Measurements from ENCODE around the gene SLC25A30.
"Not testable (repeated sequence)": the region's sequence is repeated elsewhere in the genome, so short reads cannot be mapped to it uniquely, and the experiment has no call there.

The SLC25A30 gene

GRCh38 chr13:45391926-45392325 is 26.2 kb downstream of the SLC25A30 start:
- ATAC-seq (no peak), DNase-seq (no peak)

- not testable (repeated sequence) for DNase-seq, ATAC-seq
Measured at GRCh38 chr13:45391128-45391527, 27.0 kb downstream of the SLC25A30 start.

- ATAC-seq, result not testable (repeated sequence)
Measured at GRCh38 chr13:45390348-45390747, 27.8 kb downstream of the SLC25A30 start.

GRCh38 chr13:45388664-45389063 is 29.5 kb downstream of the SLC25A30 start:
- no peak for ATAC-seq

More at GRCh38 chr13:45390348-45390747, 27.8 kb downstream of the SLC25A30 start:
- DNase-seq, result not testable (repeated sequence)

GRCh38 chr13:45386892-45387575 is 31.1 kb downstream of the SLC25A30 start:
- ATAC-seq (peak; percentile 88), DNase-seq (peak; percentile 38)

More at GRCh38 chr13:45388664-45389063, 29.5 kb downstream of the SLC25A30 start:
- no peak for DNase-seq

- DNase-seq (no peak), ATAC-seq (no peak)
Measured at GRCh38 chr13:45385907-45386553, 32.1 kb downstream of the SLC25A30 start.

GRCh38 chr13:45385320-45385719 is 32.9 kb downstream of the SLC25A30 start:
- DNase-seq (no peak), ATAC-seq (no peak)

GRCh38 chr13:45384474-45385174 is 33.5 kb downstream of the SLC25A30 start:
- ATAC-seq (no peak), DNase-seq (no peak)

- DNase-seq, ATAC-seq: not testable (repeated sequence)
Measured at GRCh38 chr13:45382739-45383138, 35.4 kb downstream of the SLC25A30 start.

GRCh38 chr13:45381196-45381595 is 37.0 kb downstream of the SLC25A30 start:
- no peak for DNase-seq
- no peak for ATAC-seq

GRCh38 chr13:45380708-45381107 is 37.5 kb downstream of the SLC25A30 start:
- not testable (repeated sequence) for ATAC-seq, DNase-seq

GRCh38 chr13:45379516-45379915 is 38.7 kb downstream of the SLC25A30 start:
- not testable (repeated sequence) for ATAC-seq, DNase-seq

GRCh38 chr13:45378786-45379185 is 39.4 kb downstream of the SLC25A30 start:
- not testable (repeated sequence) for DNase-seq, ATAC-seq

GRCh38 chr13:45377314-45377713 is 40.9 kb downstream of the SLC25A30 start:
- not testable (repeated sequence) for ATAC-seq, DNase-seq

- ATAC-seq, DNase-seq: not testable (repeated sequence)
Measured at GRCh38 chr13:45376651-45377050, 41.5 kb downstream of the SLC25A30 start.

- ATAC-seq (peak; percentile 49), DNase-seq (no peak)
Measured at GRCh38 chr13:45374917-45375316, 43.3 kb downstream of the SLC25A30 start.

- ATAC-seq (no peak), DNase-seq (no peak)
Measured at GRCh38 chr13:45373162-45373547, 45.0 kb downstream of the SLC25A30 start.

GRCh38 chr13:45372189-45373161 is 45.7 kb downstream of the SLC25A30 start:
- DNase-seq, result no peak
- ATAC-seq, result no peak

GRCh38 chr13:45370922-45371406 is 47.2 kb downstream of the SLC25A30 start:
- peak; percentile 65 for DNase-seq
- no peak for ATAC-seq

- DNase-seq (no peak), ATAC-seq (no peak)
Measured at GRCh38 chr13:45369116-45369515, 49.1 kb downstream of the SLC25A30 start.

- no peak for DNase-seq
- ATAC-seq, result no peak
Measured at GRCh38 chr13:45368571-45368970, 49.6 kb downstream of the SLC25A30 start.
